GM19240 (cell line): ENCODE measurements around the gene MTX2.
"Not testable (repeated sequence)": the region's sequence is repeated elsewhere in the genome, so short reads cannot be mapped to it uniquely, and the experiment has no call there.

Experiments
- DNase-seq: peaks from one replicate; pipeline ENCODE4 v3.0.0; 2011; ENCODE audit warnings: low spot score; ENCODE audit not compliant: insufficient read length

Gene MTX2

GRCh38 chr2:176373155-176373554 lies 103.9 kb downstream of the MTX2 start:
- not testable (repeated sequence) for DNase-seq

- DNase-seq: no peak
Measured at GRCh38 chr2:176378323-176378722, 109.1 kb downstream of the MTX2 start.

DNA sequence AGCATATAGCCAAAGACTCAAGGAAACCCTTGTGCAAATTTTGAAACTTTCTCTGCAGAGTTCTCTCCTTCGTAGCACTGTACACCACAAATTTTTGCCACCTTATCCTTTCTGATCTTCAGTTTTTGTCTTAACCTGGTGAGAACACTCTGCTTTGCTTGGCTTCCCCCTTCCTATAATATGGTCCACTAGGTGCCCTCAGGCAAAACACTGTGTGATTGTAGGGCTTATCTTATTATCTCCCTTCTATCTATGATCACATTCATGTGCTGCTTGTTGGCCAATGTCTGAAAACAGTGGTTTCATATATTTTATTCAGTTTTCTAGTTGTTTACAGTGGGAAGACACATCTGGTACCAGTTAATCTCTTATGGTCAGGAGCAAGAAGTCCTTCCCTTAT lies 111.1 kb downstream of the MTX2 start:
- no peak for DNase-seq

GRCh38 chr2:176383100-176383499 lies 113.9 kb downstream of the MTX2 start:
- no peak for DNase-seq

GRCh38 chr2:176383836-176384442 lies 114.7 kb downstream of the MTX2 start:
- no peak for DNase-seq

DNA sequence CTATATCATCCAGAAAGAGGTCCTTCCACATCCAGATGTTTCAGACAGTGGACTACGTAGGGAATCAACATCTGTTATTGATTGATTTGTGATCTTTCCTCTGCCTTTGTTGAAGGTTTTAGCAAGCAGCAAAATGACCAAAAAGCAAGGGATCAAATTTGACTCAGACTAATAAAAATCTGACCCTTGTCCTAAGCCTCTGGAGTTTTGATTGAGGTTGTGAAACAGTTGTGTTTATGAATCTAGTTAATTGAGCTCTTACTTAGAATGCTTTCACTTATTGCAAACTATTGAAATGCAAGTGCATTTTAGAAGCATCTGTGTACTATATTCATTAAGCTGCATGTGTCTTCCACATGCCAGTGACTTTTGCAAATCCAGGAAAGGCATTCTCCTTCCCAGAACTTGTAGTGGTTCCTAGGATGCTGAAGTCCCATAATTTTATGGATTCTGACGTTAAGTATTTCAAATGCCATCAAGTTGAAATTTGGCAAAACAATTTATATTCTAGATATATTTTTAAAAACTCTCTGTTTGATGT lies 116.0 kb downstream of the MTX2 start:
- DNase-seq: no peak

- DNase-seq: no peak
Measured at GRCh38 chr2:176385838-176386237, 116.6 kb downstream of the MTX2 start.
